ENCODE measurements around the gene MINDY3.
"Not testable (repeated sequence)": the region's sequence is repeated elsewhere in the genome, so short reads cannot be mapped to it uniquely, and the experiment has no call there.

The MINDY3 gene

GRCh38 chr10:15782851-15783250, 77.5 kb downstream of the MINDY3 start:
- WGBS (ENCODE audit: insufficient coverage): 97% methylated on average over 3 of the region's 4 CpGs
- no peak for DNase-seq
- POLR2A ChIA-PET: no interaction called here
- Histone ChIP-seq H3K27ac (ENCODE audit: insufficient read depth in 1 of 2, low read depth in 1 of 2, low read length in 2 of 2, poor library complexity in 1 of 2, severe bottlenecking in 2 of 2) (no peak overlapping the region), H3K9me3 (ENCODE audit: control extremely low read depth in 1 of 5, control insufficient read depth in 4 of 5, insufficient read depth in 2 of 5, low read depth in 1 of 5, low read length in 4 of 5) (peaks cover 0 to 1% (median under 1%) of the 10 kb centered on the region in 5 experiments), H3K4me1 (ENCODE audit: control extremely low read depth in 1 of 4, control insufficient read depth in 4 of 4, insufficient read depth in 4 of 4, low read length in 3 of 4) (no peaks in the 10 kb centered on the region), H3K4me3 (ENCODE audit: control insufficient read depth in 1 of 7, extremely low read depth in 1 of 7, insufficient read depth in 4 of 7, low read depth in 2 of 7, low read length in 6 of 7) (no peak overlapping the region), H3K27me3 (replicated peaks in 2 of 5; ENCODE audit: control insufficient read depth in 4 of 5, insufficient read depth in 5 of 5, low read length in 4 of 5) (no peaks in the 10 kb centered on the region), H3K36me3 (ENCODE audit: control insufficient read depth in 4 of 4, insufficient read depth in 4 of 4, low read length in 3 of 4) (peaks cover 12 to 55% (median 33%) of the 10 kb centered on the region in 4 experiments)
- CTCF ChIA-PET: no interaction called here

GRCh38 chr10:15781381-15781960, 78.8 kb downstream of the MINDY3 start:
- no peaks in the 10 kb centered on the region for H3K27me3 ChIP-seq (replicated peaks in 2 of 5; ENCODE audit: control insufficient read depth in 4 of 5, insufficient read depth in 5 of 5, low read length in 4 of 5)
- no peak overlapping the region for H3K27ac ChIP-seq (ENCODE audit: insufficient read depth in 1 of 2, low read depth in 1 of 2, low read length in 2 of 2, poor library complexity in 1 of 2, severe bottlenecking in 2 of 2)
- peaks cover 0 to 12% (median 3%) of the 10 kb centered on the region in 5 experiments for H3K9me3 ChIP-seq (ENCODE audit: control extremely low read depth in 1 of 5, control insufficient read depth in 4 of 5, insufficient read depth in 2 of 5, low read depth in 1 of 5, low read length in 4 of 5)
- 94% methylated on average over 3 of the region's 7 CpGs for WGBS (ENCODE audit: insufficient coverage)
- peaks cover 15 to 54% (median 36%) of the 10 kb centered on the region in 4 experiments for H3K36me3 ChIP-seq (ENCODE audit: control insufficient read depth in 4 of 4, insufficient read depth in 4 of 4, low read length in 3 of 4)
- no peaks in the 10 kb centered on the region for H3K4me1 ChIP-seq (ENCODE audit: control extremely low read depth in 1 of 4, control insufficient read depth in 4 of 4, insufficient read depth in 4 of 4, low read length in 3 of 4)
- CTCF ChIA-PET: interaction anchor here (1.3 kb wide), 1 partner anchor 9 kb away, joined by 3 read pairs; no protein-coding TSS in a partner anchor
- no peak overlapping the region for H3K4me3 ChIP-seq (ENCODE audit: control insufficient read depth in 1 of 7, extremely low read depth in 1 of 7, insufficient read depth in 4 of 7, low read depth in 2 of 7, low read length in 6 of 7)
- POLR2A ChIA-PET: no interaction called here
- DNase-seq: no peak

GRCh38 chr10:15780353-15781135, 79.8 kb downstream of the MINDY3 start:
- POLR2A ChIA-PET: no interaction called here
- Histone ChIP-seq H3K36me3 (ENCODE audit: control insufficient read depth in 4 of 4, insufficient read depth in 4 of 4, low read length in 3 of 4) (peaks cover 11 to 47% (median 30%) of the 10 kb centered on the region in 4 experiments), H3K9me3 (ENCODE audit: control extremely low read depth in 1 of 5, control insufficient read depth in 4 of 5, insufficient read depth in 2 of 5, low read depth in 1 of 5, low read length in 4 of 5) (peaks cover 0 to 16% (median 4%) of the 10 kb centered on the region in 5 experiments), H3K4me1 (ENCODE audit: control extremely low read depth in 1 of 4, control insufficient read depth in 4 of 4, insufficient read depth in 4 of 4, low read length in 3 of 4) (no peaks in the 10 kb centered on the region), H3K27me3 (replicated peaks in 2 of 5; ENCODE audit: control insufficient read depth in 4 of 5, insufficient read depth in 5 of 5, low read length in 4 of 5) (no peaks in the 10 kb centered on the region), H3K27ac (ENCODE audit: insufficient read depth in 1 of 2, low read depth in 1 of 2, low read length in 2 of 2, poor library complexity in 1 of 2, severe bottlenecking in 2 of 2) (no peak overlapping the region), H3K4me3 (ENCODE audit: control insufficient read depth in 1 of 7, extremely low read depth in 1 of 7, insufficient read depth in 4 of 7, low read depth in 2 of 7, low read length in 6 of 7) (no peak overlapping the region)
- 97% methylated on average over 3 of the region's 6 CpGs for WGBS (ENCODE audit: insufficient coverage)
- DNase-seq: no peak
- CTCF ChIA-PET: interaction anchor here (1.3 kb wide), 1 partner anchor 10 kb away, joined by 3 read pairs; no protein-coding TSS in a partner anchor

GRCh38 chr10:15775513-15775912, 84.8 kb downstream of the MINDY3 start:
- Histone ChIP-seq H3K4me3 (ENCODE audit: control insufficient read depth in 1 of 7, extremely low read depth in 1 of 7, insufficient read depth in 4 of 7, low read depth in 2 of 7, low read length in 6 of 7) (no peak overlapping the region), H3K4me1 (ENCODE audit: control extremely low read depth in 1 of 4, control insufficient read depth in 4 of 4, insufficient read depth in 4 of 4, low read length in 3 of 4) (no peaks in the 10 kb centered on the region), H3K27me3 (replicated peaks in 2 of 5; ENCODE audit: control insufficient read depth in 4 of 5, insufficient read depth in 5 of 5, low read length in 4 of 5) (no peaks in the 10 kb centered on the region), H3K27ac (ENCODE audit: insufficient read depth in 1 of 2, low read depth in 1 of 2, low read length in 2 of 2, poor library complexity in 1 of 2, severe bottlenecking in 2 of 2) (no peak overlapping the region), H3K36me3 (ENCODE audit: control insufficient read depth in 4 of 4, insufficient read depth in 4 of 4, low read length in 3 of 4) (peaks cover 6 to 33% (median 16%) of the 10 kb centered on the region in 4 experiments), H3K9me3 (ENCODE audit: control extremely low read depth in 1 of 5, control insufficient read depth in 4 of 5, insufficient read depth in 2 of 5, low read depth in 1 of 5, low read length in 4 of 5) (peaks cover 0 to 16% (median 4%) of the 10 kb centered on the region in 5 experiments)
- no CpG with 5 or more reads among the region's 1 CpG for WGBS (ENCODE audit: insufficient coverage)
- ChIA-PET CTCF (no interaction called here), POLR2A (interaction anchor here (0.6 kb wide), 1 partner anchor 1030 kb away, joined by 3 read pairs; no protein-coding TSS in a partner anchor)
- no peak for DNase-seq

DNA sequence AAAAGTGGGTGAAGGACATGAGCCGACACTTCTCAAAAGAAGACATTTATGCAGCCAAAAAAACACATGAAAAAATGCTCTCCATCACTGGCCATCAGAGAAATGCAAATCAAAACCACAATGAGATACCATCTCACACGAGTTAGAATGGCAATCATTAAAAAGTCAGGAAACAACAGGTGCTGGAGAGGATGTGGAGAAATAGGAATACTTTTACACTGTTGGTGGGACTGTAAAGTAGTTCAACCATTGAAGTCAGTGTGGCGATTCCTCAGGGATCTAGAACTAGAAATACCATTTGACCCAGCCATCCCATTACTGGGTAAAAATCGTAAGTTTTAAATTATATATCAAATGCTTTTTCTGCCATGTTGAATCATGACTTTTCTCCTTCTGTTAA, 85.8 kb downstream of the MINDY3 start:
- H3K36me3 ChIP-seq (ENCODE audit: control insufficient read depth in 4 of 4, insufficient read depth in 4 of 4, low read length in 3 of 4): peaks cover 6 to 28% (median 14%) of the 10 kb centered on the region in 4 experiments
- POLR2A ChIA-PET; H3K4me1 ChIP-seq (ENCODE audit: control extremely low read depth in 1 of 4, control insufficient read depth in 4 of 4, insufficient read depth in 4 of 4, low read length in 3 of 4); DNase-seq; H3K4me3 ChIP-seq (ENCODE audit: control insufficient read depth in 1 of 7, extremely low read depth in 1 of 7, insufficient read depth in 4 of 7, low read depth in 2 of 7, low read length in 6 of 7); H3K27me3 ChIP-seq (replicated peaks in 2 of 5; ENCODE audit: control insufficient read depth in 4 of 5, insufficient read depth in 5 of 5, low read length in 4 of 5); CTCF ChIA-PET; H3K27ac ChIP-seq (ENCODE audit: insufficient read depth in 1 of 2, low read depth in 1 of 2, low read length in 2 of 2, poor library complexity in 1 of 2, severe bottlenecking in 2 of 2): not testable (repeated sequence)
- WGBS (ENCODE audit: insufficient coverage): 83% methylated on average over 1 of the region's 4 CpGs
- peaks cover 0 to 16% (median 4%) of the 10 kb centered on the region in 5 experiments for H3K9me3 ChIP-seq (ENCODE audit: control extremely low read depth in 1 of 5, control insufficient read depth in 4 of 5, insufficient read depth in 2 of 5, low read depth in 1 of 5, low read length in 4 of 5)

GRCh38 chr10:15764892-15765454, 95.3 kb downstream of the MINDY3 start:
- DNase-seq: no peak
- H3K27me3 ChIP-seq (replicated peaks in 2 of 5; ENCODE audit: control insufficient read depth in 4 of 5, insufficient read depth in 5 of 5, low read length in 4 of 5): no peaks in the 10 kb centered on the region
- H3K4me3 ChIP-seq (ENCODE audit: control insufficient read depth in 1 of 7, extremely low read depth in 1 of 7, insufficient read depth in 4 of 7, low read depth in 2 of 7, low read length in 6 of 7): no peak overlapping the region
- H3K36me3 ChIP-seq (ENCODE audit: control insufficient read depth in 4 of 4, insufficient read depth in 4 of 4, low read length in 3 of 4): peaks cover 0 to 3% (median 0%) of the 10 kb centered on the region in 4 experiments
- H3K4me1 ChIP-seq (ENCODE audit: control extremely low read depth in 1 of 4, control insufficient read depth in 4 of 4, insufficient read depth in 4 of 4, low read length in 3 of 4): no peaks in the 10 kb centered on the region
- 95% methylated on average over 2 of the region's 2 CpGs for WGBS (ENCODE audit: insufficient coverage)
- no peak overlapping the region for H3K27ac ChIP-seq (ENCODE audit: insufficient read depth in 1 of 2, low read depth in 1 of 2, low read length in 2 of 2, poor library complexity in 1 of 2, severe bottlenecking in 2 of 2)
- H3K9me3 ChIP-seq (ENCODE audit: control extremely low read depth in 1 of 5, control insufficient read depth in 4 of 5, insufficient read depth in 2 of 5, low read depth in 1 of 5, low read length in 4 of 5): no peaks in the 10 kb centered on the region
- ChIA-PET CTCF (interaction anchor here (1.3 kb wide), 1 partner anchor 20 kb away, joined by 3 read pairs; no protein-coding TSS in a partner anchor), POLR2A (no interaction called here)

GRCh38 chr10:15763006-15763405, 97.3 kb downstream of the MINDY3 start:
- no peaks in the 10 kb centered on the region for H3K4me1 ChIP-seq (ENCODE audit: control extremely low read depth in 1 of 4, control insufficient read depth in 4 of 4, insufficient read depth in 4 of 4, low read length in 3 of 4)
- no peak overlapping the region for H3K4me3 ChIP-seq (ENCODE audit: control insufficient read depth in 1 of 7, extremely low read depth in 1 of 7, insufficient read depth in 4 of 7, low read depth in 2 of 7, low read length in 6 of 7)
- POLR2A ChIA-PET: no interaction called here
- WGBS (ENCODE audit: insufficient coverage): 99% methylated on average over 8 of the region's 8 CpGs
- no peak overlapping the region for H3K27ac ChIP-seq (ENCODE audit: insufficient read depth in 1 of 2, low read depth in 1 of 2, low read length in 2 of 2, poor library complexity in 1 of 2, severe bottlenecking in 2 of 2)
- CTCF ChIA-PET: no interaction called here
- peaks cover 0 to 3% (median 0%) of the 10 kb centered on the region in 5 experiments for H3K27me3 ChIP-seq (replicated peaks in 2 of 5; ENCODE audit: control insufficient read depth in 4 of 5, insufficient read depth in 5 of 5, low read length in 4 of 5)
- no peaks in the 10 kb centered on the region for H3K36me3 ChIP-seq (ENCODE audit: control insufficient read depth in 4 of 4, insufficient read depth in 4 of 4, low read length in 3 of 4)
- no peak for DNase-seq
- H3K9me3 ChIP-seq (ENCODE audit: control extremely low read depth in 1 of 5, control insufficient read depth in 4 of 5, insufficient read depth in 2 of 5, low read depth in 1 of 5, low read length in 4 of 5): no peaks in the 10 kb centered on the region

Data from common myeloid progenitor, CD34-positive (primary cell).